Hematopoietic multipotent progenitor cell treated with erythropoietin and hydrocortisone succinate and interleukin-3 and kit ligand, for 15 days (in vitro differentiated cells): ENCODE measurements around the gene NUBPL.
"Not testable (repeated sequence)": the region's sequence is repeated elsewhere in the genome, so short reads cannot be mapped to it uniquely, and the experiment has no call there.

ENCODE experiments used
- DNase-seq: peaks from one replicate; pipeline ENCODE4 v3.0.0-alpha.2; 2015; ENCODE audit warnings: low spot score

NUBPL gene

DNA sequence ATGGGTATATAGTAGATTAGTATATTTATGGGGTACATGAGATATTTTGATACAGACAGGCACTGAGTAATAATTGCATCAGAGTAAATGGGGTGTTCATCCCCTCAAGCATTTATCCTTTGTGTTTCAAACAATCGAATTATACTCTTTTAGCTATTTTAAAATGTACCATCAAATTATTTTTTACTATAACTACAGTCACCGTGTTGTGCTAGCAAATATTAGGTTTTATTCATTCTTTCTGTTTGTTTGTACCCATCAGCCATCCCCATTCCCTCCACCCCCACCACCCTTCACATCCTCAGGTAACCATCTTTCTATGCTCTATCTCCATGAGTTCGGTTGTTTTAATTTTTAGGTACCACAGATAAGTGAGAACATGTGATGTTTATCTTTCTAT lies 115.8 kb downstream of the NUBPL start:
- DNase-seq = no peak

DNA sequence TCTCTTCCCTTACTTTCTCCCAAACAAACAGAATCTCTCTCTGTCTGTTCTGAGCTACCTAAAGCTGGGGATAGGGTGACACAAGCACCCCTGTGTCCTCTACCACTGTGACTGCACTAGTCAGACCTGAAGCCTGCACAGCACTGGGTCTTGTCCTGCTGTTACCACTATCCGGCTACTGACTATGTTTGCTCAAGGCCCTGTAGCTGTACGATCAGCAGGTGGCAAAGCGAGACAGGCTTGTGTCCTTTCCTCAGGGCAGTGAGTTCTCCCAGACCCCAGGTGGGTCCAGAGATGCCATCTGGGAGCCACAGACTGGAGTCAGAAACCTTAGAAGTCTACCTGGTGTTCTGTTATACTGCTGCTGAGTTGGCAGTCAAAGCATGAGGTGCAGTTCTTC lies 116.4 kb downstream of the NUBPL start:
- DNase-seq = no peak

GRCh38 chr14:31678421-31679249 lies 117.4 kb downstream of the NUBPL start:
- DNase-seq = no peak

DNA sequence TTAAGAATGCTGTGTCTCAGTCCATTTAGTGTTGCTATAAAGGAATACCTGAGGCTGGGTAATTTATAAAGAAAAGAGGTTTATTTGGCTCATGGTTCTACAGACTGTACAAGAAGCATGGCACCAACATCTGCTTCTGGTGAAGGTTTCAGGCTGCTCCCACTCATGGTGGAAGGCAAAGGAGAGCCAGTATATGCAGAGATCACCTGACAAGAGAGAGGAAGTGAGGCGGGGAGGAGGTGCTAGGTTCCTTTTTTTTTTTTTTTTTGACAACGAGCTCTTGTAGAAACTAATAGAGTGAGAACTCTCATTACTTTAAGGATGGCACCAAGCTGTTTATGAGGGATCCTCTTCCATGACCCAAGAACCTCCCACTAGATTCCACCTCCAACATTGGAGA lies 121.6 kb downstream of the NUBPL start:
- DNase-seq = no peak

- DNase-seq = no peak
Measured at GRCh38 chr14:31687726-31688125, 126.5 kb downstream of the NUBPL start.

DNA sequence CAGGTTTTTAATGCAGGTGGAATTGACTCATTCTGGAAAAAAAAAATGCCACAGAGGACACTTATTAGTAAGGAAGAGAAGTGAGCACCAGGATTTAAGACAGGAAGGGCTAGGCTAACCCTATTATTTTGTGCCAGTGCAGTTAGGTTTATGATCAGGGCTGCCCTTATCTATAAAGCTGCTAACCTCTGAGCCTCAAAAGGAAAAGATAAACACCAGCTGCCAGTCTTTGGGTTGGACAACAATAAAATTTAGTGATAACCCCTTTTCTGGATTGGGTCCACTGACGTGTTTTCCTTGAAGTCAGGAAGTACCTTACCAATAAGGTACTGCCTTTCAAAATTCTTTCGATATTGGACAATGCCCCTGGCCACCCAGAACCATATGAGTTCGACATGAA lies 128.9 kb downstream of the NUBPL start:
- no peak for DNase-seq

GRCh38 chr14:31692376-31692781 lies 131.2 kb downstream of the NUBPL start:
- DNase-seq = no peak

DNA sequence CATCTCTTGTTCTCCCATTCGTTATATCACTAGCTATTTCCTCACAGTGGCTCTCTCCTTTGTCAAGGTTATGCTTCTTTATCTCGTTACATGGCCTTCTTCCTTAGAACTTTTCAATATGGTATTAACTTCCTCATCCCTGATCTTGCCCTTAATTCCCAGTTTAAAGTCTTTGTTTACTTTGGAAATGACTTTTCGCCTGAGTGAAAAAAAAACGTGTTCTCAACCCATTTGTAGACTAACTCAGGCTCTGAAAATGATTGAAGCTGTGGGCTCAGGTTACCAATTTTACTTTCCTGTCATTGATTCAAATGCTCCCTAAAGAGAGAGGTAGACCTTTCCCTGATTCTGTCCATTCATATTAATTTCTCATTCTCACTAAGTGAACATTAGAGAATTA lies 135.2 kb downstream of the NUBPL start:
- no peak for DNase-seq

DNA sequence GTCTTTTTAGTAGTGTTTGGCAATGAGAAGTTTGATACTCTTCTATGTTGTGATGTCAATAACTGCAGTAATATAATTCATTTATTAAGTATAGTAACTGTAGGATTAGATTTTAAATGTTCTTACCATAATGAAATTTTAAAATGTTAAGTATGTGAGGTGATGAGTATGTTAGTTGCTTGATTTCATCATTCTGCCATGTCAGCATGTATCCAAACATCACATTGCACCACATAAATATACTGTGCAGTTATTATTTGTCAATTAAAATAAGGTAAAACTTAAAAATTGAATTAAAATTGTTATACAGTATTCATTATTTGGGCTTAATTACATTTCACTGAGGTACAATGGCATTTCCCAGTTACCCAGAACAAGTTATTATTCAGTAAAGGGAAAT lies 138.6 kb downstream of the NUBPL start:
- DNase-seq = no peak

DNA sequence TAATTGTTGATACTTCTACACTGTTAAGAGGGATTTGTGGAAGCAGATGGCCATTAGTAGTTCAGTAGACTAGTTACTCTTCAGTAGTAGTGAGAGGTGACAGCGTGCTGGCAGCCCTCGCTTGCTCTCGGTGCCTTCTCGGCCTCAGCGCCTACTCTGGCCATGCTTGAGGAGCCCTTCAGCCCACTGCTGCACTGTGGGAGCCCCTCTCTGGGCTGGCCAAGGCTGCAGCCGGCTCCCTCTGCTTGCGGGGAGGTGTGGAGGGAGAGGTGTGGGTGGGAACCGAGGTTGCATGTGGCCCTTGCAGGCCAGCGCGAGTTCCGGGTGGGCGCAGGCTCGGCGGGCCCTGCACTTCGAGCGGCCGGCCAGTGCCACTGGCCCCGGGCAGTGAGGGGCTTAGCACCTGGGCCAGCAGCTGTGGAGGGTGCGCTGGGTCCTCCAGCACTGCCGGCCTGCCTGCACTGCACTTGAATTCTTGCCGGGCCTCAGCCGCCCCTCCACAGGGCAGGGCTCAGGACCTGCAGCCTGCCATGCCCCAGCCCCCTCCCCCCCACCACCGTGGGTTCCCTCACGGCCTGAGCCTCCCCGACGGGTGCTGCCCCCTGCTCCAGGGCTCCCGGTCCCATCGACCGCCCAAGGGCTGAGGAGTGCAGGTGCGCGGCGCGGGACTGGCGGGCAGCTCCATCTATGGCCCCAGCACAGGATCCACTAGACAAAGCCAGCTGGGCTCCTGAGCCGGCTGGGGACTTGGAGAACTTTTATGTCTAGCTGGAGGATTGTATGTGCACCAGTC lies 139.3 kb downstream of the NUBPL start:
- no peak for DNase-seq

DNA sequence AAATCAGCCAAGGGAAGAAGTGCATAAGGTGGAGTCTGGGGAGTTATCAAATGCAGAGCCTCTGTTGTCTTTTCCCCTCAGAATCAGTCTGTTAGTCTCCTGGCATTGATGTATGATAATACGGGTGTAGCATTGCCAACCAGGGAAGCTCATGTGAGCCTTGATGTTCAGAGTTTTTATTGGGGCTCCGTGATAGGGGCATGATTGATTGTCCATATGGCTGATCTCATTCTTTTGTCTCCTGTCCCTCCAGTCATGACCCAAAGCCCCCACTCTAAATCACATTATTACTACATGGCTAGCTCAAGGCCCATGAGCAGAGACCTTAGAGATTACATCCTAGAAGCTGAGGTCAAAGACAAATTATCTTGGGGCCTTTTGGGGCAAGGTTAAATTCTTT lies 140.9 kb downstream of the NUBPL start:
- no peak for DNase-seq

- DNase-seq = no peak
Measured at GRCh38 chr14:31703056-31703455, 141.9 kb downstream of the NUBPL start.

DNA sequence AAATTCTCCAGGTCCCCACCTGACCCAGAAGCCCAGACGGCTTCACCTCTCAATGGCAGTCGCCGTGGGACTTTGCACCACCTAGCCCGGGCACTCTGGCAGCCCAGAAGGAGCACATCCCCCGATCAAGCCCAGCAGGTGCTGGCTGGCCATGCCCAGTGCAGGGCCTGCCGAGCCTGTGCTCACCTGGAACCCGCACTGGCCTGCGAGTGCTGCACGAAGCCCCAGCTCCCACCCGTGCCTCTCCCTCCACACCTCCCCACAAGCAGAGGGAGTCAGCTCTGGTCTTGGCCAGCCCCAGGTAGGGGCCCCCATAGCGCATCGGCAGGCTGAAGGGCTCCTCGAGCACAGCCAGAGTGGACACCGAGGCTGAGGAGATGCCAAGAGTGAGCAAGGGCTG lies 144.5 kb downstream of the NUBPL start:
- no peak for DNase-seq

DNA sequence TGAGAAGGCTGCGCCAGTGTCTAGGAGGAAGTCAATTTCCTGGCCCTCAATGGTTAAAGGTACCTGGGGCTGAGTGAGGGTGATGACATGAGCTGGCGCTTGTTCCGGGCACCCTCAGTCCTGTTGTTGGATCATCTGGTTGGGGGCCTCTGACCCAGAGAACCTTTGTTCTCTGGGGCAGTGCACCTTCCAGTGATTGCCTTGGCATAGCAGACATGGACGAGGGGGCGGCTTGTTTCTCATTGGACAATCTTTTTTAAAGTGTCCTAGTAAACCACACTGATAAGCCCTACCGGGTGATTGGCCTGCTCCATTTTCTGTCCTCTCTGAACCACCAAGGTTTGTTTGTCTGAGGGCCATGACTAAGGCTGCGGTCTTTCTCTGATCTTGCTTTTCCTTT lies 147.5 kb downstream of the NUBPL start:
- DNase-seq = not testable (repeated sequence)

GRCh38 chr14:31712244-31713127 lies 151.3 kb downstream of the NUBPL start:
- DNase-seq = no peak

GRCh38 chr14:31716208-31716607 lies 155.0 kb downstream of the NUBPL start:
- no peak for DNase-seq

GRCh38 chr14:31717294-31718085 lies 156.3 kb downstream of the NUBPL start:
- DNase-seq = no peak

- no peak for DNase-seq
Measured at GRCh38 chr14:31718585-31718984, 157.4 kb downstream of the NUBPL start.

GRCh38 chr14:31718985-31719384 lies 157.8 kb downstream of the NUBPL start:
- no peak for DNase-seq

DNA sequence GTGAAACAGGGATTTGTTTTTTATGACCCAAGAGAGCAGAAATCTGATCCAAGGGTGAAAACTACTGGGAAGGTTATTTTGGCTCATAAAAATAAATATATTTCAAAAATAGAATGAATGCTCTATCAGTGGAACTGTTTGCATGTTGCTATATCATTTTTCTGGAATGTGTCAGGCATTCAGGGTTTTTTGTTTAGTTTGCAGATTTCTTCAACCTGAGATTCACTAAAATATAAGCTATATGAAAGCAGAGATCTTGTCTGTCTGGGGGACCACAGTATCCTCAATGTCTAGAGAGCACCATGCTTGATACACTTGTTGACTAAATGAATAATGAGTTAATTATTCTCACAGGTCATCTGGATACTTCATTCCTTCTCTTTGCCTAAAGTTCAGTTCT lies 165.1 kb downstream of the NUBPL start:
- DNase-seq = no peak

GRCh38 chr14:31727797-31728196 lies 166.6 kb downstream of the NUBPL start:
- no peak for DNase-seq

DNA sequence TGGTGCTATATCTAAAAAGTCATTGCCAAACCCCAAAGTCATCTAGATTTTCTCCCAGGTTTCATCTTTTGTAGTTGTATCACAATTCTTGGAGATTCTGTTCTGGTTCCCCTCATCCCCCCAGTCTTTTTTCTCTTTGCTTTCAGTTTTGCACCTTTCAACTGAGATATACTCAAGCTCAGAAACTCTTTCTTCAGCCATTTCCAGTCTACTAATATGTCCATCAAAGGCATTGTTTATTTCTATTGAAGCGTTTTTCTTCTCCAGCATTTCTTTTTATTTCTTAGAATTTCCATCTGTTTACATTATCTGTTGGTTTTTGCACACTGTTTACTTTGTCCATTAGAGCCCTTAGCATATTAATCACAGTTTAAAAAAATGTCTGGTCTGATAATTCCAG lies 179.5 kb downstream of the NUBPL start:
- DNase-seq = no peak
